GM23338 (cell line): Measurements from ENCODE around the gene CYP3A7. TPM values are rescaled to one million over a fixed set of nuclear protein-coding genes. Genes with fewer than 3 reads are reported as not detected.

Source experiments
- ATAC-seq: fragments of 200-7000 bp; cut with Tn5 transposase; 3 replicates; pipeline ENCODE4 v1.9.1; 2020
- DNase-seq: peaks from one replicate; pipeline ENCODE4 v3.0.0-alpha.2; 2015; ENCODE audit warnings: low spot score
- H2AFZ ChIP-seq: fragments of 200-600 bp; sonication (generic); 2 replicates; pipeline ENCODE4 v1.8.0; 2016; ENCODE audit warnings: antibody characterized with exemption, mild to moderate bottlenecking, moderate library complexity
- H3F3A ChIP-seq: fragments of 200-600 bp; sonication (generic); replicated peaks from 2 replicates; pipeline ENCODE4 v1.8.0; 2017; ENCODE audit warnings: antibody characterized with exemption, mixed run types, low read depth
- H3K27ac ChIP-seq: fragments of 200-600 bp; sonication (generic); 2 replicates; pipeline ENCODE4 v1.6.1; 2016; ENCODE audit warnings: low read depth
- H3K27me3 ChIP-seq: fragments of 200-600 bp; sonication (generic); 2 replicates; pipeline ENCODE4 v1.8.0; 2016; ENCODE audit warnings: mild to moderate bottlenecking, mixed run types, moderate library complexity; ENCODE audit not compliant: insufficient read depth
- H3K36me3 ChIP-seq: fragments of 200-600 bp; sonication (generic); 2 replicates; pipeline ENCODE4 v1.8.0; 2016; ENCODE audit warnings: mild to moderate bottlenecking; ENCODE audit not compliant: insufficient read depth
- H3K4me1 ChIP-seq: fragments of 200-600 bp; sonication (generic); 2 replicates; pipeline ENCODE4 v1.8.0; 2016; ENCODE audit warnings: mild to moderate bottlenecking, moderate library complexity; ENCODE audit not compliant: insufficient read depth
- H3K4me2 ChIP-seq: fragments of 200-600 bp; sonication (generic); 2 replicates; pipeline ENCODE4 v1.7.1; 2017; ENCODE audit warnings: mixed run types
- H3K4me3 ChIP-seq: fragments of 200-600 bp; sonication (generic); 2 replicates; pipeline ENCODE4 v1.6.1; 2016; ENCODE audit warnings: mixed run types
- H3K79me2 ChIP-seq: fragments of 200-600 bp; sonication (generic); replicated peaks from 2 replicates; pipeline ENCODE4 v1.8.0; 2017; ENCODE audit warnings: mild to moderate bottlenecking; ENCODE audit not compliant: insufficient read depth
- H3K9me2 ChIP-seq: fragments of 200-600 bp; sonication (generic); 2 replicates; pipeline ENCODE4 v1.8.0; 2017; ENCODE audit not compliant: insufficient read depth
- H4K20me1 ChIP-seq: fragments of 200-600 bp; sonication (generic); replicated peaks from 2 replicates; pipeline ENCODE4 v1.8.0; 2017; ENCODE audit warnings: mild to moderate bottlenecking; ENCODE audit not compliant: insufficient read depth
- H3K27ac Mint-ChIP-seq: 2 replicates; pipeline ENCODE4 v1.8.0; 2020; ENCODE audit warnings: inconsistent platforms, mild to moderate bottlenecking, moderate library complexity, mixed read lengths
- H3K27me3 Mint-ChIP-seq: 3 replicates; pipeline ENCODE4 v1.8.0; 2022; ENCODE audit warnings: low read depth, mild to moderate bottlenecking, moderate library complexity, mixed read lengths, inconsistent platforms; ENCODE audit not compliant: insufficient read depth, poor library complexity
- H3K36me3 Mint-ChIP-seq: 3 replicates; pipeline ENCODE4 v1.8.0; 2021; ENCODE audit warnings: low read depth, mild to moderate bottlenecking, inconsistent platforms, moderate library complexity, mixed read lengths
- H3K4me1 Mint-ChIP-seq: 3 replicates; pipeline ENCODE4 v1.8.0; 2020; ENCODE audit warnings: mild to moderate bottlenecking, inconsistent platforms, mixed read lengths
- H3K4me3 Mint-ChIP-seq: 3 replicates; pipeline ENCODE4 v1.8.0; 2021; ENCODE audit warnings: moderate library complexity, mild to moderate bottlenecking, inconsistent platforms, mixed read lengths
- H3K9me3 Mint-ChIP-seq: 3 replicates; pipeline ENCODE4 v1.8.0; 2020; ENCODE audit warnings: moderate library complexity, mild to moderate bottlenecking, inconsistent platforms, mixed read lengths
- CREB1 ChIP-seq: fragments of 250-450 bp; sonication (Bioruptor Pico); IDR thresholded peaks from 2 replicates; pipeline ENCODE4 v1.5.0; 2020; ENCODE audit warnings: low read depth, mild to moderate bottlenecking, moderate library complexity
- EZH2 ChIP-seq: fragments of 200-600 bp; sonication (generic); IDR thresholded peaks from one replicate; pipeline ENCODE4 v1.8.0; 2017; ENCODE audit warnings: antibody characterized with exemption, mild to moderate bottlenecking, low read depth; ENCODE audit not compliant: unreplicated experiment
- EZH2phosphoT487 ChIP-seq: fragments of 200-600 bp; sonication (generic); IDR thresholded peaks from one replicate; pipeline ENCODE4 v1.8.1; 2018; ENCODE audit warnings: antibody characterized with exemption; ENCODE audit not compliant: unreplicated experiment
- JUNB ChIP-seq: IDR thresholded peaks from one replicate; pipeline ENCODE4 v1.6.1; 2016; ENCODE audit warnings: antibody characterized with exemption; ENCODE audit not compliant: unreplicated experiment
- NANOG ChIP-seq: IDR thresholded peaks from 2 replicates; pipeline ENCODE4 v1.6.1; 2016; ENCODE audit warnings: antibody characterized with exemption, borderline replicate concordance
- POLR2AphosphoS5 ChIP-seq: IDR thresholded peaks from 2 replicates; pipeline ENCODE4 v1.6.1; 2016; ENCODE audit warnings: antibody characterized with exemption, low read depth
- STAT1 ChIP-seq: IDR thresholded peaks from one replicate; pipeline ENCODE4 v1.6.1; 2016; ENCODE audit warnings: antibody characterized with exemption; ENCODE audit not compliant: unreplicated experiment
- ZNF114 ChIP-seq: fragments of 250-450 bp; sonication (Bioruptor Pico); IDR thresholded peaks from 2 replicates; pipeline ENCODE4 v1.5.0; 2020; ENCODE audit warnings: mild to moderate bottlenecking, moderate library complexity
- ZNF331 ChIP-seq: fragments of 250-450 bp; sonication (Bioruptor Pico); IDR thresholded peaks from 2 replicates; pipeline ENCODE4 v1.5.0; 2020; ENCODE audit warnings: low read depth, mild to moderate bottlenecking, moderate library complexity
- polyA plus RNA-seq: library from polyadenylated mRNA; unstranded; fragments of >200 nt; fragmentation: Nextera tagmentation; extraction: Ambion mirVana; gene quantifications from 2 replicates; pipeline ENCODE4 v1.2.1, GENCODE V29; 2016
- total RNA-seq: library from RNA; depleted of rRNA; stranded (reverse); fragments of >200 nt; shearing (Covaris generic); gene quantifications from 2 replicates; pipeline ENCODE4 v1.2.3, GENCODE V29; 2014
- TF ChIP-seq, protein P1 (sequence below): IDR thresholded peaks from 2 replicates; pipeline ENCODE4 v1.6.1; 2016; ENCODE audit warnings: antibody characterized with exemption
- TF ChIP-seq, protein P2 (sequence below), 2 experiments: fragments of 200-600 bp in 1 of 2; sonication (generic) in 1 of 2; conservative IDR thresholded peaks; 2 replicates each; pipeline versions ENCODE4 v1.5.1 to v1.6.1; 2016 to 2017; ENCODE audit warnings: antibody characterized with exemption in 2 of 2, low read depth in 2 of 2, mild to moderate bottlenecking in 2 of 2, moderate library complexity in 1 of 2
- TF ChIP-seq, protein P3 (sequence below): fragments of 250-450 bp; sonication (Bioruptor Pico); IDR thresholded peaks from 2 replicates; pipeline ENCODE4 v1.5.0; 2020; ENCODE audit warnings: mild to moderate bottlenecking, moderate library complexity
- TF ChIP-seq, protein P4 (sequence below): IDR thresholded peaks from one replicate; pipeline ENCODE4 v1.6.1; 2018; ENCODE audit warnings: antibody characterized with exemption; ENCODE audit not compliant: unreplicated experiment

CYP3A7 gene
- total and polyA plus RNA-seq, 2 experiments from 2014 or later = 0.19 TPM; not detected in 1

- Mint-ChIP-seq H3K9me3 (no peaks in the 10 kb centered on the region; the same call in 2 of the 3 replicates), H3K27me3 (peaks cover 2% of the 10 kb centered on the region), H3K4me1 (no peaks in the 10 kb centered on the region), H3K36me3 (no peaks in the 10 kb centered on the region), H3K4me3 (no peak overlapping the region), H3K27ac (no peak overlapping the region)
- H3K79me2 ChIP-seq = no peaks in the 10 kb centered on the region
- H3K9me2 ChIP-seq = peaks cover 3% of the 10 kb centered on the region; the same call in 1 of the 2 replicates
- no peaks in the 10 kb centered on the region for H3F3A ChIP-seq
- ATAC-seq (no peak), DNase-seq (no peak)
- no peak overlapping the region for H2AFZ ChIP-seq
- no peaks in the 10 kb centered on the region for H3K4me1 ChIP-seq
- H3K4me2 ChIP-seq = no peak overlapping the region
- H4K20me1 ChIP-seq = no peaks in the 10 kb centered on the region
- no peak overlapping the region for H3K27ac ChIP-seq
- H3K4me3 ChIP-seq = no peak overlapping the region
- H3K36me3 ChIP-seq = no peaks in the 10 kb centered on the region
- H3K27me3 ChIP-seq = no peaks in the 10 kb centered on the region
- TF ChIP-seq POLR2AphosphoS5 = no peak
- no peak for TF ChIP-seq NANOG
- no peak for TF ChIP-seq JUNB
- TF ChIP-seq EZH2 = no peak
- TF ChIP-seq, protein P1, sequence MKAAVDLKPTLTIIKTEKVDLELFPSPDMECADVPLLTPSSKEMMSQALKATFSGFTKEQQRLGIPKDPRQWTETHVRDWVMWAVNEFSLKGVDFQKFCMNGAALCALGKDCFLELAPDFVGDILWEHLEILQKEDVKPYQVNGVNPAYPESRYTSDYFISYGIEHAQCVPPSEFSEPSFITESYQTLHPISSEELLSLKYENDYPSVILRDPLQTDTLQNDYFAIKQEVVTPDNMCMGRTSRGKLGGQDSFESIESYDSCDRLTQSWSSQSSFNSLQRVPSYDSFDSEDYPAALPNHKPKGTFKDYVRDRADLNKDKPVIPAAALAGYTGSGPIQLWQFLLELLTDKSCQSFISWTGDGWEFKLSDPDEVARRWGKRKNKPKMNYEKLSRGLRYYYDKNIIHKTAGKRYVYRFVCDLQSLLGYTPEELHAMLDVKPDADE = no peak
- no peak for TF ChIP-seq EZH2phosphoT487
- TF ChIP-seq, protein P2, sequence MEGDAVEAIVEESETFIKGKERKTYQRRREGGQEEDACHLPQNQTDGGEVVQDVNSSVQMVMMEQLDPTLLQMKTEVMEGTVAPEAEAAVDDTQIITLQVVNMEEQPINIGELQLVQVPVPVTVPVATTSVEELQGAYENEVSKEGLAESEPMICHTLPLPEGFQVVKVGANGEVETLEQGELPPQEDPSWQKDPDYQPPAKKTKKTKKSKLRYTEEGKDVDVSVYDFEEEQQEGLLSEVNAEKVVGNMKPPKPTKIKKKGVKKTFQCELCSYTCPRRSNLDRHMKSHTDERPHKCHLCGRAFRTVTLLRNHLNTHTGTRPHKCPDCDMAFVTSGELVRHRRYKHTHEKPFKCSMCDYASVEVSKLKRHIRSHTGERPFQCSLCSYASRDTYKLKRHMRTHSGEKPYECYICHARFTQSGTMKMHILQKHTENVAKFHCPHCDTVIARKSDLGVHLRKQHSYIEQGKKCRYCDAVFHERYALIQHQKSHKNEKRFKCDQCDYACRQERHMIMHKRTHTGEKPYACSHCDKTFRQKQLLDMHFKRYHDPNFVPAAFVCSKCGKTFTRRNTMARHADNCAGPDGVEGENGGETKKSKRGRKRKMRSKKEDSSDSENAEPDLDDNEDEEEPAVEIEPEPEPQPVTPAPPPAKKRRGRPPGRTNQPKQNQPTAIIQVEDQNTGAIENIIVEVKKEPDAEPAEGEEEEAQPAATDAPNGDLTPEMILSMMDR (conservative IDR thresholded peaks at IDR 0.05; ENCODE audit: low read depth in 2 of 2) = no peak
- TF ChIP-seq, protein P3, sequence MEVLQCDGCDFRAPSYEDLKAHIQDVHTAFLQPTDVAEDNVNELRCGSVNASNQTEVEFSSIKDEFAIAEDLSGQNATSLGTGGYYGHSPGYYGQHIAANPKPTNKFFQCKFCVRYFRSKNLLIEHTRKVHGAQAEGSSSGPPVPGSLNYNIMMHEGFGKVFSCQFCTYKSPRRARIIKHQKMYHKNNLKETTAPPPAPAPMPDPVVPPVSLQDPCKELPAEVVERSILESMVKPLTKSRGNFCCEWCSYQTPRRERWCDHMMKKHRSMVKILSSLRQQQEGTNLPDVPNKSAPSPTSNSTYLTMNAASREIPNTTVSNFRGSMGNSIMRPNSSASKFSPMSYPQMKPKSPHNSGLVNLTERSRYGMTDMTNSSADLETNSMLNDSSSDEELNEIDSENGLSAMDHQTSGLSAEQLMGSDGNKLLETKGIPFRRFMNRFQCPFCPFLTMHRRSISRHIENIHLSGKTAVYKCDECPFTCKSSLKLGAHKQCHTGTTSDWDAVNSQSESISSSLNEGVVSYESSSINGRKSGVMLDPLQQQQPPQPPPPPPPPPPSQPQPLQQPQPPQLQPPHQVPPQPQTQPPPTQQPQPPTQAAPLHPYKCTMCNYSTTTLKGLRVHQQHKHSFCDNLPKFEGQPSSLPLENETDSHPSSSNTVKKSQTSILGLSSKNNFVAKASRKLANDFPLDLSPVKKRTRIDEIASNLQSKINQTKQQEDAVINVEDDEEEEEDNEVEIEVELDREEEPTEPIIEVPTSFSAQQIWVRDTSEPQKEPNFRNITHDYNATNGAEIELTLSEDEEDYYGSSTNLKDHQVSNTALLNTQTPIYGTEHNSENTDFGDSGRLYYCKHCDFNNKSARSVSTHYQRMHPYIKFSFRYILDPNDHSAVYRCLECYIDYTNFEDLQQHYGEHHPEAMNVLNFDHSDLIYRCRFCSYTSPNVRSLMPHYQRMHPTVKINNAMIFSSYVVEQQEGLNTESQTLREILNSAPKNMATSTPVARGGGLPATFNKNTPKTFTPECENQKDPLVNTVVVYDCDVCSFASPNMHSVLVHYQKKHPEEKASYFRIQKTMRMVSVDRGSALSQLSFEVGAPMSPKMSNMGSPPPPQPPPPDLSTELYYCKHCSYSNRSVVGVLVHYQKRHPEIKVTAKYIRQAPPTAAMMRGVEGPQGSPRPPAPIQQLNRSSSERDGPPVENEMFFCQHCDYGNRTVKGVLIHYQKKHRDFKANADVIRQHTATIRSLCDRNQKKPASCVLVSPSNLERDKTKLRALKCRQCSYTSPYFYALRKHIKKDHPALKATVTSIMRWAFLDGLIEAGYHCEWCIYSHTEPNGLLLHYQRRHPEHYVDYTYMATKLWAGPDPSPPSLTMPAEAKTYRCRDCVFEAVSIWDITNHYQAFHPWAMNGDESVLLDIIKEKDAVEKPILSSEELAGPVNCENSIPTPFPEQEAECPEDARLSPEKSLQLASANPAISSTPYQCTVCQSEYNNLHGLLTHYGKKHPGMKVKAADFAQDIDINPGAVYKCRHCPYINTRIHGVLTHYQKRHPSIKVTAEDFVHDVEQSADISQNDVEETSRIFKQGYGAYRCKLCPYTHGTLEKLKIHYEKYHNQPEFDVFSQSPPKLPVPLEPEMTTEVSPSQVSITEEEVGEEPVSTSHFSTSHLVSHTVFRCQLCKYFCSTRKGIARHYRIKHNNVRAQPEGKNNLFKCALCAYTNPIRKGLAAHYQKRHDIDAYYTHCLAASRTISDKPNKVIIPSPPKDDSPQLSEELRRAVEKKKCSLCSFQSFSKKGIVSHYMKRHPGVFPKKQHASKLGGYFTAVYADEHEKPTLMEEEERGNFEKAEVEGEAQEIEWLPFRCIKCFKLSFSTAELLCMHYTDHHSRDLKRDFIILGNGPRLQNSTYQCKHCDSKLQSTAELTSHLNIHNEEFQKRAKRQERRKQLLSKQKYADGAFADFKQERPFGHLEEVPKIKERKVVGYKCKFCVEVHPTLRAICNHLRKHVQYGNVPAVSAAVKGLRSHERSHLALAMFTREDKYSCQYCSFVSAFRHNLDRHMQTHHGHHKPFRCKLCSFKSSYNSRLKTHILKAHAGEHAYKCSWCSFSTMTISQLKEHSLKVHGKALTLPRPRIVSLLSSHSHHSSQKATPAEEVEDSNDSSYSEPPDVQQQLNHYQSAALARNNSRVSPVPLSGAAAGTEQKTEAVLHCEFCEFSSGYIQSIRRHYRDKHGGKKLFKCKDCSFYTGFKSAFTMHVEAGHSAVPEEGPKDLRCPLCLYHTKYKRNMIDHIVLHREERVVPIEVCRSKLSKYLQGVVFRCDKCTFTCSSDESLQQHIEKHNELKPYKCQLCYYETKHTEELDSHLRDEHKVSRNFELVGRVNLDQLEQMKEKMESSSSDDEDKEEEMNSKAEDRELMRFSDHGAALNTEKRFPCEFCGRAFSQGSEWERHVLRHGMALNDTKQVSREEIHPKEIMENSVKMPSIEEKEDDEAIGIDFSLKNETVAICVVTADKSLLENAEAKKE (CRISPR knock-in tag) = no peak
- TF ChIP-seq CREB1 (CRISPR knock-in tag) = no peak
- no peak for TF ChIP-seq ZNF331 (CRISPR knock-in tag)
- no peak for TF ChIP-seq ZNF114
- TF ChIP-seq, protein P4, sequence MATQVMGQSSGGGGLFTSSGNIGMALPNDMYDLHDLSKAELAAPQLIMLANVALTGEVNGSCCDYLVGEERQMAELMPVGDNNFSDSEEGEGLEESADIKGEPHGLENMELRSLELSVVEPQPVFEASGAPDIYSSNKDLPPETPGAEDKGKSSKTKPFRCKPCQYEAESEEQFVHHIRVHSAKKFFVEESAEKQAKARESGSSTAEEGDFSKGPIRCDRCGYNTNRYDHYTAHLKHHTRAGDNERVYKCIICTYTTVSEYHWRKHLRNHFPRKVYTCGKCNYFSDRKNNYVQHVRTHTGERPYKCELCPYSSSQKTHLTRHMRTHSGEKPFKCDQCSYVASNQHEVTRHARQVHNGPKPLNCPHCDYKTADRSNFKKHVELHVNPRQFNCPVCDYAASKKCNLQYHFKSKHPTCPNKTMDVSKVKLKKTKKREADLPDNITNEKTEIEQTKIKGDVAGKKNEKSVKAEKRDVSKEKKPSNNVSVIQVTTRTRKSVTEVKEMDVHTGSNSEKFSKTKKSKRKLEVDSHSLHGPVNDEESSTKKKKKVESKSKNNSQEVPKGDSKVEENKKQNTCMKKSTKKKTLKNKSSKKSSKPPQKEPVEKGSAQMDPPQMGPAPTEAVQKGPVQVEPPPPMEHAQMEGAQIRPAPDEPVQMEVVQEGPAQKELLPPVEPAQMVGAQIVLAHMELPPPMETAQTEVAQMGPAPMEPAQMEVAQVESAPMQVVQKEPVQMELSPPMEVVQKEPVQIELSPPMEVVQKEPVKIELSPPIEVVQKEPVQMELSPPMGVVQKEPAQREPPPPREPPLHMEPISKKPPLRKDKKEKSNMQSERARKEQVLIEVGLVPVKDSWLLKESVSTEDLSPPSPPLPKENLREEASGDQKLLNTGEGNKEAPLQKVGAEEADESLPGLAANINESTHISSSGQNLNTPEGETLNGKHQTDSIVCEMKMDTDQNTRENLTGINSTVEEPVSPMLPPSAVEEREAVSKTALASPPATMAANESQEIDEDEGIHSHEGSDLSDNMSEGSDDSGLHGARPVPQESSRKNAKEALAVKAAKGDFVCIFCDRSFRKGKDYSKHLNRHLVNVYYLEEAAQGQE = no peak
- TF ChIP-seq STAT1 = no peak
Observed at GRCh38 chr7:99772565-99772964, 37.6 kb upstream of the CYP3A7 start.
